K562 (cell line): ENCODE results near the gene PRF1. TPM values are rescaled to one million over a fixed set of nuclear protein-coding genes. Genes with fewer than 3 reads are reported as not detected.

Experiments used
- ATF2 ChIP-seq: sonication (generic); formaldehyde crosslinking; IDR thresholded peaks from 2 replicates; pipeline ENCODE4 v1.8.1; 2022; ENCODE audit warnings: missing genetic modification reagents
- CHD4 ChIP-seq: fragments of 200-600 bp; sonication (generic); IDR thresholded peaks from 3 replicates; pipeline ENCODE4 v1.6.1; 2012; ENCODE audit warnings: low read depth, mild to moderate bottlenecking, mixed read lengths, low read length, inconsistent platforms; ENCODE audit not compliant: insufficient read depth, insufficient replicate concordance, poor library complexity, severe bottlenecking
- DPF2 ChIP-seq: fragments of 450-650 bp; IDR thresholded peaks from 2 replicates; pipeline ENCODE4 v1.6.1; 2016
- E2F3 ChIP-seq: fragments of 250-450 bp; sonication (Bioruptor Pico); IDR thresholded peaks from 2 replicates; pipeline ENCODE4 v1.4.0; 2020; ENCODE audit warnings: mild to moderate bottlenecking
- ELK1 ChIP-seq: sonication (generic); formaldehyde crosslinking; IDR thresholded peaks from 2 replicates; pipeline ENCODE4 v1.8.1; 2022; ENCODE audit warnings: missing genetic modification reagents
- HINFP ChIP-seq: fragments of 450-650 bp; conservative IDR thresholded peaks from 2 replicates; pipeline ENCODE4 v1.6.1; 2016; ENCODE audit warnings: missing genetic modification characterization, low read depth, mild to moderate bottlenecking, control low read depth, missing compliant biosample characterization
- KAT2B ChIP-seq: IDR thresholded peaks from one replicate; pipeline ENCODE4 v1.6.1; 2012; ENCODE audit warnings: low read depth, mild to moderate bottlenecking, control low read depth, inconsistent platforms, low read length, moderate library complexity
- KDM4B ChIP-seq, 2 experiments: fragments of 450-650 bp in 1 of 2; sonication (generic) in 1 of 2; IDR thresholded peaks; 2 replicates each; pipeline ENCODE4 v1.6.1; 2016 to 2017; ENCODE audit warnings: borderline replicate concordance in 2 of 2, antibody characterized with exemption in 1 of 2, low read depth in 1 of 2, mild to moderate bottlenecking in 1 of 2
- KHSRP ChIP-seq: fragments of 450-650 bp; IDR thresholded peaks from 2 replicates; pipeline ENCODE4 v1.6.1; 2017
- MIER1 ChIP-seq: fragments of 450-650 bp; IDR thresholded peaks from 2 replicates; pipeline ENCODE4 v1.6.1; 2016; ENCODE audit warnings: antibody characterized with exemption, mild to moderate bottlenecking, low read depth
- NFIC ChIP-seq: fragments of 450-650 bp; IDR thresholded peaks from 2 replicates; pipeline ENCODE4 v1.6.1; 2017; ENCODE audit warnings: mild to moderate bottlenecking, inconsistent platforms
- TBP ChIP-seq: optimal IDR thresholded peaks from 2 replicates; pipeline ENCODE3; 2011; ENCODE audit warnings: low read depth, low read length, improper control_type of control experiment
- ZNF24 ChIP-seq: fragments of 450-650 bp; IDR thresholded peaks from 2 replicates; pipeline ENCODE4 v1.6.1; 2016
- ZNF592 ChIP-seq: fragments of 450-650 bp; IDR thresholded peaks from 2 replicates; pipeline ENCODE4 v1.6.1; 2017; ENCODE audit warnings: antibody characterized with exemption, mild to moderate bottlenecking
- ZNF707 ChIP-seq: fragments of 250-450 bp; sonication (Bioruptor Pico); conservative IDR thresholded peaks from 2 replicates; pipeline ENCODE4 v1.8.0; 2022; ENCODE audit warnings: inconsistent platforms, mild to moderate bottlenecking, moderate library complexity
- ZNF77 ChIP-seq: fragments of 250-450 bp; sonication (Bioruptor Pico); IDR thresholded peaks from 2 replicates; pipeline ENCODE4 v1.5.0; 2020
- polyA plus RNA-seq, 8 experiments: library from polyadenylated mRNA; depleted of rRNA in 4 of 8; stranded (reverse) in 5 of 8; unstranded in 3 of 8; fragments of >200 nt; fragmentation: Nextera tagmentation in 2 of 8; fragmentation: Illumina TruSeq in 1 of 8; extraction: Ambion mirVana in 2 of 8; extraction: Trizol in 1 of 8; gene quantifications; 2 replicates each; pipeline versions ENCODE4 v1.2.1 to v1.2.3, GENCODE V29; 2011 to 2014; ENCODE audit warnings: inconsistent platforms in 1 of 8, missing spikeins in 1 of 8
- total RNA-seq, 7 experiments: library from RNA; depleted of rRNA in 6 of 7; stranded (reverse); fragments of >200 nt in 6 of 7; fragmentation: Illumina TruSeq in 2 of 7; extraction: Trizol in 2 of 7; gene quantifications; 2 replicates each; pipeline versions ENCODE4 v1.2.1 to v1.2.3, GENCODE V29; 2011 to 2021; ENCODE audit warnings: low replicate concordance in 1 of 7

Gene PRF1
- total and polyA plus RNA-seq, 9 of the 15 experiments (the other 6 are each of a cell fraction or from before 2014, with no cell fraction given): 3.8 to 8.6 (median 6.3) TPM

- peak; percentile 42; the same call in 1 of the 2 replicates for TF ChIP-seq ZNF592
- TF ChIP-seq ELK1 (CRISPR knock-in tag): no peak
- TF ChIP-seq HINFP (tag): no peak
- no peak for TF ChIP-seq CHD4
- no peak for TF ChIP-seq TBP
- TF ChIP-seq MIER1: 0 out of 2 replicates have a peak, but pooled peaks have one; percentile 51
- TF ChIP-seq E2F3 (CRISPR knock-in tag): 0 out of 2 replicates have a peak, but pooled peaks have one; percentile 43
- 0 out of 2 replicates have a peak, but pooled peaks have one; percentile 18 for TF ChIP-seq KHSRP
- no peak for TF ChIP-seq ZNF707 (CRISPR knock-in tag)
- TF ChIP-seq ATF2 (CRISPR knock-in tag): no peak
- TF ChIP-seq ZNF24: peak; percentile 34; the same call in 1 of the 2 replicates
- TF ChIP-seq KAT2B: no peak
- no peak for TF ChIP-seq ZNF77
- 0 out of 4 replicates have a peak, but pooled peaks of 1 of the 2 experiments have one; percentile 27 for TF ChIP-seq KDM4B (IDR thresholded peaks at IDR 0.05; ENCODE audit: borderline replicate concordance in 2 of 2, low read depth in 1 of 2)
- peak; percentile 99 for TF ChIP-seq NFIC
- TF ChIP-seq DPF2: peak; percentile 97
Measured at GRCh38 chr10:70558871-70559810, 43.4 kb downstream of the PRF1 start (continued).
